GM19239 (cell line): Measurements from ENCODE around the gene EPHA10.
A peak's percentile ranks its signal among the peaks of the same experiment; 100 is the strongest.
"Not testable (repeated sequence)": the region's sequence is repeated elsewhere in the genome, so short reads cannot be mapped to it uniquely, and the experiment has no call there.

Source experiments
- DNase-seq: peaks from one replicate; pipeline ENCODE4 v3.0.0; 2011; ENCODE audit warnings: low spot score; ENCODE audit not compliant: insufficient read length
- FAIRE-seq: peaks from 2 replicates; lab custom pipeline; 2011; peaks lifted over from hg19 to GRCh38; lab: Jason Lieb, UNC

The EPHA10 gene

DNA sequence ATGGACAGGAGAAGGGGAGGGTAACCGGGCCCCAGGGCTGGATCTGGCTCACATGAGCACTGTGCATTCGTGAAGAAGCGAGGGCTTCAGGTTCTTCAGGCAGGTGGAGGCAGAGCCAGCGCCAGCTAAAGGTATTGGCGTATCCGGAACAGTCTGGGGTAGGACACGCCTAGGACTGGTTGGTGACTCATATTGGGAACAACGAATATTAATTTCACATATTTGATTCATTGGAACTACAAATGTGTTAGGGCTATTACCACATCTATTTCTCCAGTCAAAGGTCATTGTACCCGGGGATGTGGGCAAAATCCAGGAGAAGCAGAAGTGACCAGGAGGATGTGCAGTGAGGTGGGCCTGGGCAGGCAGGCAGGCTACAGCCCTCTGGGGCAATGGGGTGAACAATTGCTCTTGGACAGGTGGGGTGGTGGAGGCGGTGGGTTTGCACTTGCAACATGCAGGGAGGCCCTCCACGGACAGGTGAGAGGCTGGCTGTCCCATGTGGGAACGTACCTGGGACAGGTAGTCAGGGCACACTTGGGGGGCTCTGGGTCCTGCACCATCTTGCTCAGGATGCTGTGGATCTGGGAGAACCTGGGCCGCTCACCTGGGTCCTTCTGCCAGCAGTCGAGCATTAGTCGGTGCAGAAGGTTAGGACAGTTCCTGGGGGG lies 45.9 kb downstream of the EPHA10 start:
- FAIRE-seq: no peak
- no peak for DNase-seq

DNA sequence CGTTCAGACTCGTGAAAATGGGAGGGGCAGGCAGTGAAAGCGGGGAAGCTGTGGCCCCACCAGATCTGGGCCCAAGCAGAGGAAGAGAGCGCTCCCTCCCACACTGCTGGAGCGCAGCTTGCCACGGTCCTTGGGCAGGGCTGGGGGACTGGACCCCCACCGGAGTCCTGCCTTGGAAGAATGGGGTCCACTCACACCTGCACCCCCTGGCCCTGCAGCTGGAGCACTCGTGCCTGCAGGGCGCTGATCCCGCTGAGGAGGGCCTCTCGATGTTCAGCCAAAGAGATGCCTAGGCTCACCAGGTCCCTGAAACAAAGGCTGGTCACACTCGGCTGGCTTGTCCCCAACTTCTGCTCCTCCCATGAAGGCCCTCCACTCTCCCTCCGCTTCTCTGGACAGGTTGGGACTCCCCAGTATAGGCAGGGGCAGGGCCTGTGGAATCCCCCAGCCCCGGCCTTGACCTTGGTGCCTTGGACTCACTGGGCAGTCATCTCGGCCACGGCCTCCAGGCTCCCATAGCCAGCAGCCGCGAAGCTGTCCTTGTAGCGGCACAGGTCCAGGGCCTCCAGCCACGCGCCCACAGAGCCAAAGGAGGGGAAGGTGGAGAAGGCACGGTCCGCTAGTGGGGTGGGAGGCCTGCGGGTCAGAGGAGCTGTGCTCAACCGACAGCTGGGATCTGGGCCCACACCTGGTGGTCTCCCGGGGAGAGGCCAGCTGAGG lies 46.6 kb downstream of the EPHA10 start:
- DNase-seq: no peak
- no peak for FAIRE-seq

DNA sequence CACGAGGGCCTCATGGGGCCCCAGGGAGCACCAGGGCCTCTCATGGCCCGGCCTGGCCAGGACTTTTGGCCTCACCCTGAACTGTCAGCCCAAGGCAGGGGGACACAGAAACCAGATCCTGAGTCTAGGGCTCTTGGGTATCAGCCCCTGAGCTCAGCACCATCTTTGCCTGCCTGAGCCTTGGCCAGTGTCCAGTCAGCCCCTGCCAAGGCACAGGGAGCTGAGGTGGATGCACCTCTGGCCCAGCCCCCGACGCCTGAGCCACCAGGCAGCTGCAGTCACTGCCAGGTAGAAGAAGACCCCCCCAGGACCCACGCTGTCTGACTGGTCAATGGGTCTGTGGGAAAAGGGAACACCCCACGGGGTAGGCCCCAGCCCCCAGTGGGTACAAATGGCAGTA lies 47.3 kb downstream of the EPHA10 start:
- no peak for FAIRE-seq

DNA sequence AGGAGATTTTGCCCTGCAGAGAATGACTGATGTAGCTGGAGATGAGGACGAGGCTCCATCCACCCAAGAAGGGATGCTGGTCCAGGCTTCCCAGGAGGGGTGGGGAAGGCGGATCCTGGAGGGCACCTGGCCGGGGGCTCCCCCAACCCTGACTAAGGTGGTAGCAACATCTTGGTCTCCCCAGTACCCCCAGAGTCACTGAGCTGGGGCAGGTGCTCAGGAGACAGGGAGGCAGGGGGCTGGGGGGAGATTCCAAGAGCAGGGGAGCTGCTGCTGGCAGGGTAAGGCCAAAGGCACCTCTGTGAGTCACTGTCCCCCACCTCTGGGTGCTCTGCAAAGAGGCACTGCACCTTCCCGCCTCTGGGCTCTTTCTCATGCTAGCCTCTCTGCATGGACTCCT lies 48.6 kb downstream of the EPHA10 start:
- no peak for DNase-seq
- no peak for FAIRE-seq

More for the DNA sequence above, 47.3 kb downstream of the EPHA10 start:
- no peak for DNase-seq

DNA sequence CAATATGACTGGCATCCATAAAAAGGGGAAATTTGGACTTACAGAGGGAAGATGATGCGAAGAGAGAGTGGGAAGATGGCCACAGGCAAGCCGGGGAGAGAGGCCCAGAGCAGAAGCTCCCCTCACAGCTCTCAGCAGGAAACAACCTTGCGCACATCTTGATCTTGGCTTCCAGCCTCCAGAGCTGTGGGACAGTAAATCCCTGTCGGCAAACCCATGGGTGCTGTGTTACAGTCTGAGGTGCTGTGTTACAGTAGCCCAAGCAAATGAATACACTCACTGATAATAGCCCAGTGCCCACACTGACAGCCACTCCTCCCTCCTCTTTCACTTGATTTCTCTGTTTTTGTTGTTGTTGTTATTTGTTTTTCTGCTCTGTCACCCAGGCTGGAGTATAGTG lies 50.2 kb downstream of the EPHA10 start:
- FAIRE-seq (no peak), DNase-seq (no peak)

DNA sequence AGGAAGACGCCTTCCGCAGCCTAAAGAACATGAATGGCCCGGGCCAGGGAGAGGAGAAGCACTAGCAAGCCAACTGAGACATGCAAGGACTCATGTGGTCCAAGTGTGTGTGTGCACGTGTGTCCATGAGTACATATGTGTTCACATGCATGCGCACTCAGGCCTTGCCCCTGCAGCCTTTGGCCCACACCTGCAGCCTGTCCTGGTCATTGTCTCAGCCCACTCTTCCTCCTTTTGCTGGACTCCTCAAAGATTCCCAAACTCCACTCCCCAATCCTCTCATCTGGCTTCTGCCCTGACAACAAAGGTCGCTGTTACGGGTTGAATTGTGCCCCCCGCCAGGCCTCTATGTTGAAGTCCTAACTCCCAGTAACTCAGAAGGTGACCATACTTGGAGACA lies 50.7 kb downstream of the EPHA10 start:
- FAIRE-seq: no peak

DNA sequence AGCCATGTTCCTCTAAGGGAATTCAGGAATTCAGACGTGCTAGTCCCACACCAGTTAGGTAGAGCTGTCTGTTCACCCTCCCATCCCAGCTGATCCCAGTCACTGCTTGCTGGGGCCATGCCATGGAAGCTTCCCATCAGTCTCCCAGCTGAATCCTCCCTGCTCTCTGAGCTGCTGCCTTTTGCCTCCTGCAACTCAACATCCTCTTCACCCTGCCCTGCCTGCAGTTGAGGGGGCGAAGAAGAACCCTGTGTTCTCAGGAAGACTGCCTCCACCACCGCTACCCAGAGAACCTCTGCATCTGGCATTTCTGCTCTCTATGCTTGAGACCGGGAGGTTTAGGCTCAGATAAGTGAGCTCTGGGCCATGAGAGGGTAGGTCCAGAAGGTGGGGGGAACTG lies 56.4 kb downstream of the EPHA10 start:
- DNase-seq: no peak
- FAIRE-seq: no peak

More for the DNA sequence above, 50.7 kb downstream of the EPHA10 start:
- DNase-seq: no peak

DNA sequence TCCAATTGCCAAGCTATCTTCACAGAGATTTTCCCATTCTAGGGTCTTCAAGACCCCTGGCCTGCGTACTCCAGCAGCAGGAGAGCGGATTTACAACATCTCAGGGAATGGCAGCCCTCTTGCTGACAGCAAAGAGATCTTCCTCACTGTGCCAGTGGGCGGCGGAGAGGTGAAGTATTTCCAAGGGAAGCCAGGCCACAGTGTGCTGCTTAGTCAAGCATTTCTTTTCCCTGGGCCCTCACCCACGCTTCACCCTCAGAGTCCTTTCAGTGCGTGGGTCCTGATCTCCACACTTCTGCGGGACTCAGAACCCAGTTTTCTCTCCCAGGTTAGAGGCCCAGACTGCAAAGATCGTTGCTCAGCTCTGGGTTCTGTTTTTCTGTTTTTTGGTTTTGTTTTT lies 59.5 kb downstream of the EPHA10 start:
- DNase-seq (no peak), FAIRE-seq (no peak)

DNA sequence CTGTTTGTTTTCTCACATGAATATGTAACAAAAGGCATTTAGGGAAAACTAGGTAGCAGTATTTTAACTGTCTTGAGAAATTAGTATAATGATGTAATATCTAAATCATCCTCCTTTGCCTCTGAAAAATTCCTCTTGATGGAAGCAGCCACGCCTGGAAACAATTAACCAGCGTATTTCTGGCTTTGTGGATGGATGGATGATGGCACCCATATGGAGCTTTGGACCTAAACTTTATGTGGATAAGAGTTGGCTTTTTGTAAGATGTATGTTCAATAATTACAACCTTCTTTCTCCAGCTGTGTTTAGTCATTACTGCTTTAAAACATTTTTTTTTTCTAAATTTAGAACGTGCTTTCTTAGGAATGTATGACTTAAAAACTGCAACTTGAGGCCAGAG lies 60.0 kb downstream of the EPHA10 start:
- FAIRE-seq (no peak), DNase-seq (no peak)

DNA sequence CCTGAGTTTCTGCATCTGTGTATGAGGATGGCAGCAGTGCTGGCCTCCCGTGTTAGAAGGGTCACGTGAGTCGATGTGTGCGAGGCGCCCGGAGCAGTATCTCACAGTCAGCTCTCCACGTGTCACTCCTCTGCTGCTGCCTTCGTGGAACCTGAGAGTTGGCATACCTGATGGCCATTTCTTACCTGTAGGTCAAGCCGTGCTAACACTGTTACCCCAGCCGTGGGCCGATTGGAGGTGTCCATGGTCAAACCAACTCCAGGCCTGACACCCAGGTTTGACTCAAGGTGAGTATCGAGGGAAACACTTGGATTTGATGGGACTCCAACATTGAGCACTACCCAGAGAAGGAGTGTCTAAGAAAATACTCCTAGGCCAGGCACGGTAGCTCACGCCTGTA lies 61.9 kb downstream of the EPHA10 start:
- no peak for DNase-seq

DNA sequence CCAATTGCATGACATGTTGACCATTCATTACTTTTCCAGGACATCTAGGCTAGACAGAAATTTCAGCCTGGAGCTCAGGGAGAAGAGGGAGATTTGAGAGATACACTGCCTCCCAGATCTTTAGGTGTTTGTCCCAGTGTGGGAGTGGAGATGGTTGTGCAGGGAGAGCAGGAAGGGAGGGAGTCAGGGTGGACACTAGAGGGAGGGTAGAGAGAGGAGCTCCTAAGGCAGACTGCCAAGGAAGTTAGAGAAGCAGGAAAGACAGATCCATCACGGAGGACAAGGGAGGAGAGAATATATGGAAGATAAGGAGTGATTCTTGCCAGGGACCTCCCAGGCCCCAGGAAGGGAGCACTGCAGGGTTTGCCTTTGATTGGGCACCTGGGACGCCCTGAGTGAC lies 63.9 kb downstream of the EPHA10 start:
- FAIRE-seq (no peak), DNase-seq (no peak)

More for the DNA sequence above, 61.9 kb downstream of the EPHA10 start:
- no peak for FAIRE-seq

DNA sequence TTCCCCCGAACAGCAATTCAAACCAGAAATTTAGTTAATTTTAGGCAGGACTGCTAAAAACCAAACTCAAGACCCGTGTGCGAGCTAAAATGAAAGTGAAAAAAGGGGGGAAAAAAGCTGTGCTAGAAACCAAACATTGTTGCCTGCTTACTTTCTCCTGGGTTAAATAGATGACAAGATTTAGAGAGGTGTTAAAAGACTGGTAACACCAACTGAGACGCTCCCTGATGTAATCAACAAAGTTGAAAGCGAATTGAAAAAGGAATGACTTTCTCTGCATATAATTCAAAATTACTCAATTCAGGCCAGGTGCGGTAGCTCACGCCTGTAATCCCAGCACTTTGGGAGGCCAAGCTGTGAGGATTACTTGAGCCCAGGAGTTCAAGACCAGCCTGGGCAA lies 65.8 kb downstream of the EPHA10 start:
- peak; percentile 53 for FAIRE-seq

DNA sequence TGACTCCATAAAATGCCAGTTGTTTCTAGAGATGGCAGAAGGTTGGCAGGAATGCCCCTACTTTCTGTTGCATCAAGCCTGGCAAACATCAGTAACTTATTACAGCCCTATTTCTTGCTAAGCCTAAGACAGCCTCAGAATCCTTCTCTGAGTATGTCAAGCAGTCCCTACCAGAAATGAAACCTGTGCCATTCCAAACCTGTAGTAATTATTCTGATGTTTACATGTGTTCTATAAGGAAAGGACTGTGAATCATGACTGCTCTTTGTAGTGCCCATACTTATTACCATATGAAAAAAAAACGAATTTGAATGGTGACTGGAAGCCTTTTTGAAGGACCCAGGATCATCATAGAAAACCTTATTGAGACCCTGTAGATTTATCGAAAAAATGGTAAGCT lies 67.2 kb downstream of the EPHA10 start:
- DNase-seq (no peak), FAIRE-seq (no peak)

More for the DNA sequence above, 65.8 kb downstream of the EPHA10 start:
- no peak for DNase-seq

DNA sequence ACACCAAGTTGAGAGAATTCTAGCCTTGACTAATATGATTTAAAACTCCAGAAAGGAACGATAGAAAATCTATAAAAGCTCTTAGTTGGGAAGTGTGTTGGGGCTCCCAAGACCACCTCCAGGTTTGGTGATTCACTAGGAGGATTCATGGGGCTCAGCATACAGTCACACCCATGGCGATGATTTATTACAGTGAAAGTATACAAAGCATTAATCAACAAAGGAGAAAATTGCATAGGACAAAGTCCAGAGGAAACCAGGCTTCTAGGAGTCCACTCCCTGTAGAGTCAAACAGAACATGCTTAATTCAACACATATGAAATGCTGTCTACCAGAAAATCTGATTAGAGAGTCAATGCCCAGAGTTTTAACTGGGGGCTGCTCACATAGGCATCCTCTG lies 67.8 kb downstream of the EPHA10 start:
- DNase-seq (no peak), FAIRE-seq (no peak)

DNA sequence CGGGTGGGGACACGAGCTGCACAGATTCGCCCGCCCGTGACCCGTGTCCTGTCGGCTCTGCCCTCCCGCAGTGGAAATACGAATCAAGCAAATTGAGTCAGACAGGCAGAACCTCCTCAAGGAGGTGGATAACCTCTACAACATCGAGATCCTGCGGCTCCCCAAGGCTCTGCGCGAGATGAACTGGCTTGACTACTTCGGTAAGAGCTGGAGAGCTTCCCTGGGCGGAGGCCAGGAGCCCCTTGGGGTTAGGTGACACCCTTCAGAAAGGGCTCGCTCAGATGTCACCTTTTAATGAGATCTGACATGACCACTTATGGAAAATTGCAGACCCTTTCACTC lies 72.1 kb downstream of the EPHA10 start:
- DNase-seq (no peak), FAIRE-seq (no peak)

DNA sequence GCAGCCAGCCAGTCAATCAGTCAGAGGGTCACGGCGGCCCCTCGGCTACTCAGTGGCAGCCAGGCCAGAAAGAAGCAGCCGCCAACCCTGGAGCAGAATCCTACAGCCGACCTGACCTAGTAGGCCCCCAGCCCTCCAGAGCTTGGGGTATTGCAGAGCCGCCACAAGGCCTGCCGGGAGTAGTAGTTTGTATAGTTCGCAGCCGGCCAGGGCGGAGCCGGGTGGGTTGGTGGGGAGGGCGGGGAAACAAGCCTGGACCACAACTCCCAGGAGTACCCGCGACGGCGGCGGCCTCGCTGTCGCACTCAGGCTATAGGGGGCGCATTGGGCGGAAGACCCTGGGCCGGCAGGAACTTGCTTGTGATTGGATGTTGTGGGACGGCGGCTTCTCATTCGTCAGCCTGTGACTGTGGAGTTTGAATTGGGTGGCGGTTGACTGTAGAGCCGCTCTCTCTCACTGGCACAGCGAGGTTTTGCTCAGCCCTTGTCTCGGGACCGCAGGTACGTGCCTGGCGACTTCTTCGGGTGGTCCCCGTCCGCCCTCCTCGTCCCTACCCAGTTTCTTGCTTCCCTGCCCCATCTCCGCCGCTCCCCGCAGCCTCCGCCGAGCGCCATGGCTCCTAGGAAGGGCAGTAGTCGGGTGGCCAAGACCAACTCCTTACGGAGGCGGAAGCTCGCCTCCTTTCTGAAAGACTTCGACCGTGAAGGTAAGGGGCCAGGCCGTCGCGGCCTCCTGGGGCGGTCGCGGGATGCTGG lies 72.7 kb downstream of the EPHA10 start, which contains the start of gene CDCA8:
TSS of gene CDCA8 (plus strand) at position 439 of the 756 bp plus-strand sequence. CDS start at position 614, 175 bp downstream.
- peak; percentile 89 for DNase-seq
- peak; percentile 97 for FAIRE-seq

DNA sequence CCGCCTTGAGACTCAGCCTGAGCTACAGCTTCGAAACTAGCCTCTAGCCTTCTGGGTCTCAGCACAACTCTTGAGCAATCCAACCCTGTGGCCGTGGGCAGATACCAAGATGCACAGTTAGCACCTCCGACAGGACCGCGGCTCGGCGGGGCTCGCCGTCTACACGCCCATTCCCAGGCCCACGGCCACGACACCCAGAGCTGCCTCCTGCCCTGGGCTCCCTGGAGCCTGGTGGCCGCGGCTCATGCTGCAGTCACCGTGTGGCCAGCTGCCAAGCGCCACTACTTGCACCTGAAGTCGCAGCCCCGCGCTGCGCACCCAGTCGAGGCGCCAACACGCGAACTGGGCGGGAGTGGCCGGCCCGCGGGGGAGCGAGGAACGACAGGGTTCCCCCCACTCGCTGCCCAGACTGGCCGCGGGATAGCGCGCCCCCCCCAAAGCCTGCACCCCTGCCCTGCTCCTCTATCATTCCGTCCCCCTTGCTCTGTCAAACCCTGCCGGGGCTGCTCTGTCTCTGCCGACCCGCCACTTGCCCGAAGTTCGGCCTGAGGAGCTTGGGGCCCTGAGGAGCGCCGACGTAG lies 73.3 kb downstream of the EPHA10 start:
- no peak for DNase-seq
- no peak for FAIRE-seq

DNA sequence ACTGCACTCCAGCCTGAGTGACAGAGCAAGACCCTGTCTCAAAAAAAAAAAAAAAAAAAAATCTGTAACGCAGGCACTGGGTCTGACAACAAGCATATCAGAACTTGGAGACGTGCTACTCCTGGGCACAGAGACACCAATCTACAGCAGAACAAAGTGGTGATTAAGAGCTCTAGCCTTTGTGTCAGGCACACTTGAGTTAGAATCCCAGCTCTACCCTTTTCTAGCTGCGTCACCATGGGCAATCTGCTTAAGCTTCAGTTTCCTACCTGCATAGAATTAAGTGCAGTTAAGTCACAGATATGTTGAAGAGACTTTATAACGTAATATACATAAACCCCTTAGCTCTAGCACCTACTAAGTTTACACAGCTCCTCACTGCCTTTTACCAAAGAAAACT lies 76.0 kb downstream of the EPHA10 start:
- FAIRE-seq (no peak), DNase-seq (no peak)

DNA sequence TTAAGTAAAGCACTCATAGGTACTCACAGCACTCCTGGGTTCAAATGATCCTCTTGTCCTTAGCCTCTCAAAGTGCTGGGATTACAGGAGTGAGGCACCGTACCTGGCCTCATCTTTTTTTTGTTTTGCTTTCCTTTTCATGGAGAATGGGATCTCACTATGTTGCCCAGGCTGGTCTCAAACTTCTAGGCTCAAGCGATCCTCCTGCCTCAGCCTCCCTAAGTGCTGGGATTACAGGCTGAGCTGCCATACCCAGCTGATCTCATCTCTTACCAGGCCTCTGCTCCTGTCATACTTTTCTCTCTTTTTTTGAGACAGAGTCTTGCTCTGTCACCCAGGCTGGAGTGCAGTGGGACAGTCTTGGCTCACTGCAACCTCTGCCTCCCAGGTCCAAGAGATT lies 77.2 kb downstream of the EPHA10 start:
- FAIRE-seq, DNase-seq: not testable (repeated sequence)

DNA sequence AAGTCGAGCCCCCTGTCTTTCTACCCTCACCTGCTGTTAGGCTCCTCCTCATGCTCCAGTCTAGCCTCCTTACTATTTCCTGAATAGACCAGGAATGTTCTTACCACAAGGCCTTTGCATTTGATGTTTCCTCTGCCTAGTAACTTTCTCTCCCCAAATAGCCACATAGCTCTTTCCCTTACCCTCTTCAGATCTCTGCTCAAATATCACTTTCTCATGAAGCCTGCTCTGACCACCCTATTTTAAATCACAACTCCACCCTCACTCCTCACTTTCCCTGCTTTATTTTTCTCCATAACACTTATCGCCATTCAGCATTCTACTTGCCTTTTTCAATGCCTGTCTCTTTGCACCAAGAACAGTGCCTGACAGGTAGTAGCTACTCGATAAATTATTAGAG lies 79.2 kb downstream of the EPHA10 start:
- DNase-seq: no peak
- FAIRE-seq: no peak

DNA sequence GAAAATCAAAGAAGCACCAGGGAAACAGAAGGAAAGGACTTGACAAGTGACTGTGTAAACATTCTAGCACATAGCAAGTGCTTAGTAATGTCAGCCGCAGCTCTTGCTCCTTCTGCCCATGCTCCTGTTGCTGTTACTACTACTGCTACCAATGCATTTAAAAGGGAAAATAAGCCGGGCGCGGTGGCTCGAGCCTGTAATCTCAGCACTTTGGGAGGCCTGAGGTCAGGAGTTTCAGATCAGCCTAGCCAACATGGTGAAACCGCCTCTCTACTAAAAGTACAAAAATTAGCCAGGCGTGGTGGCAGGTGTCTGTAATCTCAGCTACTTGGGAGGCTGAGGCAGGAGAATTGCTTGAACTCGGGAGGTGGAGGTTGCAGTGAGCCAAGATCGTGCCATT lies 80.7 kb downstream of the EPHA10 start:
- not testable (repeated sequence) for FAIRE-seq, DNase-seq
